Progenitor cell of endocrine pancreas (in vitro differentiated cells): ENCODE measurements around the gene ARL13A. TPM values are rescaled to one million over a fixed set of nuclear protein-coding genes. Genes with fewer than 3 reads are reported as not detected.

Experiments
- DNase-seq: peaks from one replicate; pipeline ENCODE4 v3.0.0; 2021; ENCODE audit warnings: low spot score; ENCODE audit not compliant: unreplicated experiment
- H3K27ac Mint-ChIP-seq: 2 replicates; pipeline ENCODE4 v1.8.0; 2021; ENCODE audit warnings: mild to moderate bottlenecking, moderate library complexity, mixed read lengths
- H3K27me3 Mint-ChIP-seq: 2 replicates; pipeline ENCODE4 v1.8.0; 2021; ENCODE audit warnings: mixed read lengths
- H3K36me3 Mint-ChIP-seq: 2 replicates; pipeline ENCODE4 v1.8.0; 2022; ENCODE audit warnings: mixed read lengths; ENCODE audit not compliant: insufficient read depth
- H3K4me1 Mint-ChIP-seq: 2 replicates; pipeline ENCODE4 v1.8.0; 2021; ENCODE audit warnings: low read depth, mixed read lengths
- H3K4me3 Mint-ChIP-seq: 2 replicates; pipeline ENCODE4 v1.8.0; 2021; ENCODE audit warnings: low read depth, mild to moderate bottlenecking, moderate library complexity, mixed read lengths
- H3K9me3 Mint-ChIP-seq: 2 replicates; pipeline ENCODE4 v1.8.0; 2021; ENCODE audit warnings: low read depth, mixed read lengths
- CTCF ChIP-seq: fragments of 200-600 bp; sonication (generic); IDR thresholded peaks from one replicate; pipeline ENCODE4 v1.5.0; 2021; ENCODE audit warnings: antibody characterized with exemption, mild to moderate bottlenecking; ENCODE audit not compliant: unreplicated experiment
- long read RNA-seq: library from polyadenylated mRNA; unstranded; transcript quantifications from one replicate; pipeline ENCODE4 v2.0.0, GENCODE V29; 2020
- total RNA-seq: library from RNA; stranded (reverse); gene quantifications from 2 replicates; pipeline ENCODE4 v1.2.1, GENCODE V29; 2021

The ARL13A gene
- not detected in 2 replicates for total RNA-seq
- long read RNA-seq: 0 reads

GRCh38 chrX:100969408-100969807, at the start of gene ARL13A:
TSS of gene ARL13A (plus strand) at chrX:100969708. CDS start at chrX:100973690, 3,982 bp downstream.
- DNase-seq: no peak
- no peak for TF ChIP-seq CTCF
- Mint-ChIP-seq H3K27me3 (no peaks in the 10 kb centered on the region), H3K9me3 (peaks cover 21% of the 10 kb centered on the region), H3K4me1 (no peaks in the 10 kb centered on the region), H3K36me3 (peaks cover 3% of the 10 kb centered on the region), H3K4me3 (no peak within 1 kb of the TSS), H3K27ac (no peak within 1 kb of the TSS)

DNA sequence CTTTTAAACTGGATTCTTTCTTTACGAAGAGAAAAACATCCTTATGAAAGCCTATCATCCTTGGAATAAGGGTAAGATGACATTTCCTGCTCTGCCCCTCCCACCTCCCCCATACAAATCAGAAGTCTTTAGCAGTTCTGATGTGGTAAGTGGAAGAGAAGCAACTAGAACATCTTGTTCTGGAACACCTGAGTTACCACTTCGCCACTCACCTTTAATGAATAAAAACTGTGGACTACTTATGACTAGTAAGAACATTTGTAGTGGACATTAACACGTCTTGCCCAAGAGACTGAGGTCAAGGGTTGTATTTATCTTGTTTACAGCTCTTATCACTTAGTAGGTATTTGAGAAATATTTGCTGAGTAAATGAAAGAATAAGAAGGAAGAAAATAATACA, 45.1 kb upstream of the ARL13A start:
- Mint-ChIP-seq H3K27ac (no peak overlapping the region), H3K9me3 (peaks cover 6% of the 10 kb centered on the region), H3K36me3 (no peaks in the 10 kb centered on the region), H3K4me1 (peaks cover 3% of the 10 kb centered on the region), H3K4me3 (no peak overlapping the region), H3K27me3 (peaks cover 18% of the 10 kb centered on the region)
- no peak for TF ChIP-seq CTCF
- no peak for DNase-seq

GRCh38 chrX:100926453-100926852, 43.1 kb upstream of the ARL13A start:
- no peak for TF ChIP-seq CTCF
- H3K4me1 Mint-ChIP-seq: peaks cover 3% of the 10 kb centered on the region
- H3K9me3 Mint-ChIP-seq: peaks cover 10% of the 10 kb centered on the region
- DNase-seq: no peak
- H3K36me3 Mint-ChIP-seq: peaks cover 1% of the 10 kb centered on the region
- H3K4me3 Mint-ChIP-seq: no peak overlapping the region
- H3K27me3 Mint-ChIP-seq: peaks cover 18% of the 10 kb centered on the region
- H3K27ac Mint-ChIP-seq: no peak overlapping the region

DNA sequence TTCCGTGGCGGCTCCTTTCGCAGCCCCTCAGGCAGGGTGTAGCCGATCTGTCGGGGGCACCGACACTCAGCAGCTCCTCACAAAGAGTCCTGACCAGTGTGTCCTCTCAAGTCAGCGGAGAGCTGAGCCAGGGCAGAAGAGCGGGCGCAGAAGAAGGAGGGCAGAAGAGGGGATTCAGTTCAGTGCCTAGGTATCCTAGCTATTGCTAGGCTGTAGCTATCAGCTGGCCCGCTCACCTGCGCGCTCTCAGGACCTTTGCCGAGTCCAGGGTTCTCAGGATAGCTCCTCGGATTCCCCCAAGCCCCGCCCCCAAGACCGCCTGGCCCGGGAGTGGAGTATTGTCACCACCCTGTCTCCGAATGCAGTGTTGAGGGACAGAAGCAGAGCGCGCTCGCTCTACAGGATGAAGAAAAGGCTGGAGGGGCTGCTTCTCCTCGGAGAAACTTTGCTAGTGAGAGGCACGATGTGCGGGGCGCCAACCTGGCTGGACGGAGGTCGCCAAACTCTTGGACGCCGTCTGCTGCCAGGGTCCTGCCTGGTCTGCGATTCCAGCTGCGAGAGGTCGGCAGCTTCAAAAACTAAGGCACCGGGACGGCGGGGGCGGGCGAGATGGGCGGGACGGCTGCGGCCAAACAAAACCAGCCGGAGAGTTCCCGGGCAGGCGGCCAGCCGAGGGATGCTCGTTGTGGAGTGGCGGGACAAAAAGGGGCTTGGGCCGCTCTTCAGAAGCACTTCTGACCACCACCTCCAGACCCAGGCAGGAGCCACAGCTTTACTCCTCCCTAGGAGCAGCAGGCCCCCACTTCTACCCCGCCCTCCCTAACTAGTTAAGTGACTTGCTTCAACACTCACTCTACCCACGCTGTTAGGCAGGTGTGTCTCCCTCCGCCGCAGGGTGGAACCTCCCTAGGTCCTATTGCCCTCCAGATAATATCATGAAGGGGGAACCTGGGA, 40.6 kb upstream of the ARL13A start, which contains the start of gene XKRX:
Gene XKRX, minus strand, starts transcription at position 258 of the 954 bp plus-strand sequence. CDS start 613 bp downstream, outside the sequence.
- DNase-seq: peak; percentile 35
- Mint-ChIP-seq H3K27me3 (peaks cover 18% of the 10 kb centered on the region), H3K27ac (peak within 1 kb of the TSS; percentile 85), H3K4me1 (peaks cover 3% of the 10 kb centered on the region), H3K9me3 (peaks cover 21% of the 10 kb centered on the region), H3K36me3 (peaks cover 1% of the 10 kb centered on the region), H3K4me3 (peak within 1 kb of the TSS; percentile 85)
- no peak for TF ChIP-seq CTCF

- Mint-ChIP-seq H3K27me3 (peaks cover 15% of the 10 kb centered on the region), H3K36me3 (peaks cover 1% of the 10 kb centered on the region), H3K4me3 (no peak overlapping the region), H3K27ac (no peak overlapping the region), H3K4me1 (no peaks in the 10 kb centered on the region), H3K9me3 (peaks cover 21% of the 10 kb centered on the region)
- DNase-seq: no peak
- no peak for TF ChIP-seq CTCF
Measured at GRCh38 chrX:100931218-100931924, 38.1 kb upstream of the ARL13A start.
